DMS 273 (cell line): ENCODE measurements around the gene CUL4A.

Source experiments
- DNase-seq: peaks from one replicate; lab custom pipeline; 2025; ENCODE audit not compliant: unreplicated experiment; lab: John Stamatoyannopoulos, UW

The CUL4A gene

GRCh38 chr13:113207890-113208420 lies 1.5 kb upstream of the CUL4A start:
- peak; percentile 59 for DNase-seq

GRCh38 chr13:113208421-113209335 lies 735 bp upstream of the CUL4A start, which contains the start of gene PCID2:
Gene PCID2, minus strand, starts transcription at chr13:113208669. Its CDS starts 35 bp downstream, at chr13:113208634.
- peak; percentile 96 for DNase-seq

GRCh38 chr13:113209759-113210421 lies 477 bp downstream of the CUL4A start:
- peak; percentile 76 for DNase-seq

- no peak for DNase-seq
These were observed 1.4 kb downstream of the CUL4A start for GRCh38 chr13:113210833-113211232.

GRCh38 chr13:113211774-113212173 lies 2.4 kb downstream of the CUL4A start:
- DNase-seq = peak; percentile 33

- DNase-seq = peak; percentile 70
These were observed 7.0 kb downstream of the CUL4A start for GRCh38 chr13:113216254-113217048.

- DNase-seq = no peak
These were observed 9.2 kb downstream of the CUL4A start for GRCh38 chr13:113218586-113218985.

- DNase-seq = no peak
These were observed 10.0 kb downstream of the CUL4A start for GRCh38 chr13:113219256-113219940.

GRCh38 chr13:113220141-113220598 lies 10.8 kb downstream of the CUL4A start:
- no peak for DNase-seq

GRCh38 chr13:113220877-113221276 lies 11.5 kb downstream of the CUL4A start:
- no peak for DNase-seq

GRCh38 chr13:113223070-113223469 lies 13.7 kb downstream of the CUL4A start:
- no peak for DNase-seq

GRCh38 chr13:113224486-113224885 lies 15.1 kb downstream of the CUL4A start:
- no peak for DNase-seq

- DNase-seq = no peak
These were observed 16.1 kb downstream of the CUL4A start for GRCh38 chr13:113225515-113225914.

GRCh38 chr13:113226873-113227450 lies 17.5 kb downstream of the CUL4A start:
- no peak for DNase-seq

- DNase-seq = no peak
These were observed 19.7 kb downstream of the CUL4A start for GRCh38 chr13:113229161-113229560.

GRCh38 chr13:113229791-113230190 lies 20.4 kb downstream of the CUL4A start:
- DNase-seq = no peak

GRCh38 chr13:113231306-113232207 lies 22.1 kb downstream of the CUL4A start:
- DNase-seq = no peak

- no peak for DNase-seq
These were observed 23.0 kb downstream of the CUL4A start for GRCh38 chr13:113232208-113233003.
